Cardiac muscle cell (in vitro differentiated cells and primary cell): ENCODE measurements around the gene SOCS7. TPM values are rescaled to one million over a fixed set of nuclear protein-coding genes. Genes with fewer than 3 reads are reported as not detected.

Experiments used
- DNase-seq, 2 donors: peaks; one replicate each; pipeline versions ENCODE4 v3.0.0 to v3.0.0-alpha.2; 2010 to 2017; ENCODE audit warnings: low read depth in 1 of 2, low spot score in 1 of 2
- H3K27ac ChIP-seq: fragments of 200-600 bp; sonication (generic); 2 replicates; pipeline ENCODE4 v1.5.1; 2016
- H3K27me3 ChIP-seq: fragments of 200-600 bp; sonication (generic); 2 replicates; pipeline ENCODE4 v1.6.0; 2016; ENCODE audit warnings: control low read depth
- H3K36me3 ChIP-seq: fragments of 200-600 bp; sonication (generic); 2 replicates; pipeline ENCODE4 v1.5.1; 2016; ENCODE audit warnings: control low read depth
- H3K4me1 ChIP-seq: fragments of 200-600 bp; sonication (generic); 2 replicates; pipeline ENCODE4 v1.8.1; 2017; ENCODE audit warnings: low read depth, mild to moderate bottlenecking, mixed run types
- H3K4me3 ChIP-seq: fragments of 200-600 bp; sonication (generic); 2 replicates; pipeline ENCODE4 v1.5.1; 2016; ENCODE audit warnings: mild to moderate bottlenecking
- H3K9me3 ChIP-seq: fragments of 200-600 bp; sonication (generic); 2 replicates; pipeline ENCODE4 v1.5.1; 2017; ENCODE audit warnings: low read depth, mild to moderate bottlenecking, control low read depth
- CTCF ChIP-seq: IDR thresholded peaks from 2 replicates; pipeline ENCODE4 v1.5.1; 2012; ENCODE audit warnings: low read depth, mild to moderate bottlenecking, low read length
- polyA plus RNA-seq: library from polyadenylated mRNA; unstranded; fragments of >200 nt; fragmentation: Nextera tagmentation; extraction: Ambion mirVana; gene quantifications from 2 replicates; pipeline ENCODE4 v1.2.1, GENCODE V29; 2016
- total RNA-seq: library from RNA; depleted of rRNA; stranded (reverse); fragments of >200 nt; gene quantifications from 2 replicates; pipeline ENCODE4 v1.2.3, GENCODE V29; 2016

The SOCS7 gene
- total and polyA plus RNA-seq, 2 experiments from 2014 or later = 2.8 to 18.7 TPM

GRCh38 chr17:38442548-38442947 lies 90.9 kb downstream of the SOCS7 start:
- no peak overlapping the region for H3K4me3 ChIP-seq
- H3K27me3 ChIP-seq = no peaks in the 10 kb centered on the region
- H3K36me3 ChIP-seq = no peaks in the 10 kb centered on the region
- no peak for TF ChIP-seq CTCF
- no peaks in the 10 kb centered on the region for H3K9me3 ChIP-seq
- no peak overlapping the region for H3K27ac ChIP-seq
- no peaks in the 10 kb centered on the region for H3K4me1 ChIP-seq
- DNase-seq = no peak

- Histone ChIP-seq H3K27ac (no peak overlapping the region), H3K4me3 (no peak overlapping the region), H3K27me3 (no peaks in the 10 kb centered on the region), H3K36me3 (no peaks in the 10 kb centered on the region), H3K9me3 (no peaks in the 10 kb centered on the region), H3K4me1 (no peaks in the 10 kb centered on the region)
- no peak for TF ChIP-seq CTCF
- no peak for DNase-seq
Observed at GRCh38 chr17:38443356-38444031, 91.8 kb downstream of the SOCS7 start.

- peak; percentile 95 for TF ChIP-seq CTCF
- Histone ChIP-seq H3K4me3 (no peak overlapping the region), H3K27me3 (no peaks in the 10 kb centered on the region), H3K27ac (no peak overlapping the region), H3K36me3 (no peaks in the 10 kb centered on the region), H3K9me3 (no peaks in the 10 kb centered on the region), H3K4me1 (no peaks in the 10 kb centered on the region)
- peak; percentile 73 to 82 for DNase-seq
Observed at GRCh38 chr17:38444151-38444550, 92.5 kb downstream of the SOCS7 start.

GRCh38 chr17:38447502-38448085 lies 96.0 kb downstream of the SOCS7 start:
- no peak overlapping the region for H3K27ac ChIP-seq

GRCh38 chr17:38448208-38448771 lies 96.6 kb downstream of the SOCS7 start:
- peaks cover 5% of the 10 kb centered on the region for H3K27me3 ChIP-seq
- H3K4me1 ChIP-seq = peaks cover 7% of the 10 kb centered on the region
- TF ChIP-seq CTCF = no peak
- no peak overlapping the region for H3K4me3 ChIP-seq
- no peaks in the 10 kb centered on the region for H3K36me3 ChIP-seq
- no peak overlapping the region for H3K27ac ChIP-seq
- no peak for DNase-seq
- no peaks in the 10 kb centered on the region for H3K9me3 ChIP-seq

More at GRCh38 chr17:38447502-38448085, 96.0 kb downstream of the SOCS7 start:
- no peak for TF ChIP-seq CTCF
- H3K4me1 ChIP-seq = peaks cover 7% of the 10 kb centered on the region
- no peaks in the 10 kb centered on the region for H3K36me3 ChIP-seq
- H3K27me3 ChIP-seq = no peaks in the 10 kb centered on the region
- no peak overlapping the region for H3K4me3 ChIP-seq
- DNase-seq = no peak
- H3K9me3 ChIP-seq = no peaks in the 10 kb centered on the region
